Trophoblast cell (in vitro differentiated cells and primary cell): ENCODE measurements around the gene USH2A.

ENCODE experiments used
- DNase-seq, 2 donors: peaks; one replicate each; pipeline ENCODE4 v3.0.0-alpha.2; 2016
- H2AFZ ChIP-seq: 2 replicates; pipeline ENCODE4 v1.6.1; 2013; ENCODE audit warnings: low read length, moderate library complexity, mild to moderate bottlenecking; ENCODE audit not compliant: insufficient read depth, poor library complexity
- H2AK5ac ChIP-seq: 2 replicates; pipeline ENCODE4 v1.6.1; 2013; ENCODE audit warnings: mild to moderate bottlenecking, low read length
- H2BK120ac ChIP-seq: 2 replicates; pipeline ENCODE4 v1.6.1; 2013; ENCODE audit warnings: low read length, mild to moderate bottlenecking, moderate library complexity; ENCODE audit not compliant: insufficient read depth, poor library complexity
- H2BK12ac ChIP-seq: 2 replicates; pipeline ENCODE4 v1.6.1; 2013; ENCODE audit warnings: mild to moderate bottlenecking, low read length, moderate library complexity
- H2BK5ac ChIP-seq: 2 replicates; pipeline ENCODE4 v1.6.1; 2013; ENCODE audit warnings: low read length, low read depth, moderate library complexity, mild to moderate bottlenecking; ENCODE audit not compliant: poor library complexity
- H3K14ac ChIP-seq: 2 replicates; pipeline ENCODE4 v1.6.1; 2013; ENCODE audit warnings: mild to moderate bottlenecking, low read length
- H3K18ac ChIP-seq: 2 replicates; pipeline ENCODE4 v1.6.1; 2013; ENCODE audit warnings: mild to moderate bottlenecking, low read length
- H3K23ac ChIP-seq: 2 replicates; pipeline ENCODE4 v1.6.1; 2013; ENCODE audit warnings: low read length
- H3K27ac ChIP-seq: 2 replicates; pipeline ENCODE4 v1.5.1; 2013; ENCODE audit warnings: low read depth, mild to moderate bottlenecking, inconsistent platforms, low read length, moderate library complexity
- H3K27me3 ChIP-seq: 2 replicates; pipeline ENCODE4 v1.6.1; 2013; ENCODE audit warnings: inconsistent platforms, mild to moderate bottlenecking, low read length, moderate library complexity; ENCODE audit not compliant: insufficient read depth
- H3K36me3 ChIP-seq, 2 experiments: 1 replicate in 1 of 2; 2 replicates in 1 of 2; pipeline ENCODE4 v1.6.1; 2013; ENCODE audit warnings: low read length in 2 of 2, mild to moderate bottlenecking in 2 of 2, moderate library complexity in 1 of 2; ENCODE audit not compliant: insufficient read depth in 2 of 2, control insufficient read depth in 1 of 2
- H3K4ac ChIP-seq: 2 replicates; pipeline ENCODE4 v1.6.1; 2013; ENCODE audit warnings: low read depth, mild to moderate bottlenecking, low read length, moderate library complexity
- H3K4me1 ChIP-seq, 2 experiments: 1 replicate in 1 of 2; 2 replicates in 1 of 2; pipeline ENCODE4 v1.6.1; 2013; ENCODE audit warnings: low read length in 2 of 2, mild to moderate bottlenecking in 2 of 2, moderate library complexity in 1 of 2; ENCODE audit not compliant: insufficient read depth in 2 of 2, control insufficient read depth in 1 of 2
- H3K4me2 ChIP-seq: 2 replicates; pipeline ENCODE4 v1.6.1; 2013; ENCODE audit warnings: inconsistent platforms, mild to moderate bottlenecking, low read length, moderate library complexity
- H3K4me3 ChIP-seq: 2 replicates; pipeline ENCODE4 v1.5.1; 2013; ENCODE audit warnings: mild to moderate bottlenecking, low read depth, low read length, inconsistent platforms
- H3K79me1 ChIP-seq: one replicate; pipeline ENCODE4 v1.6.1; 2013; ENCODE audit warnings: low read length
- H3K79me2 ChIP-seq: 2 replicates; pipeline ENCODE4 v1.6.1; 2013; ENCODE audit warnings: low read length, mild to moderate bottlenecking; ENCODE audit not compliant: control insufficient read depth, insufficient read depth, poor library complexity
- H3K9ac ChIP-seq: 2 replicates; pipeline ENCODE4 v1.6.1; 2013; ENCODE audit warnings: mild to moderate bottlenecking, low read length
- H3K9me3 ChIP-seq: 2 replicates; pipeline ENCODE4 v1.6.1; 2013; ENCODE audit warnings: low read depth, mild to moderate bottlenecking, control low read depth, inconsistent platforms, low read length; ENCODE audit not compliant: insufficient read depth
- H4K12ac ChIP-seq: 2 replicates; pipeline ENCODE4 v1.6.1; 2013; ENCODE audit warnings: low read depth, mild to moderate bottlenecking, low read length, moderate library complexity
- H4K8ac ChIP-seq: 2 replicates; pipeline ENCODE4 v1.6.1; 2013; ENCODE audit warnings: low read depth, mild to moderate bottlenecking, low read length, moderate library complexity
- H4K91ac ChIP-seq: one replicate; pipeline ENCODE4 v1.6.1; 2013; ENCODE audit warnings: low read depth, mild to moderate bottlenecking, low read length, moderate library complexity
- WGBS: extraction: QIAGEN DNeasy Blood & Tissue Kit; methylation state at CpG from one replicate; pipeline ENCODE4 v1.1.7; 2013; ENCODE audit warnings: missing lambda C conversion rate; ENCODE audit not compliant: insufficient read length, insufficient coverage; ENCODE audit errors: extremely low coverage; 5-methylcytosine and 5-hydroxymethylcytosine counted together

The USH2A gene

GRCh38 chr1:215650446-215651149 is 772.6 kb downstream of the USH2A start:
- Histone ChIP-seq H3K27me3 (no peaks in the 10 kb centered on the region), H3K79me2 (no peaks in the 10 kb centered on the region), H4K91ac (no peak overlapping the region), H3K18ac (no peak overlapping the region), H3K4me1 (no peaks in the 10 kb centered on the region), H3K14ac (no peak overlapping the region), H3K4me2 (no peak overlapping the region), H2BK12ac (no peak overlapping the region), H3K4me3 (no peak overlapping the region), H3K9ac (no peak overlapping the region), H4K8ac (no peak overlapping the region), H2BK5ac (no peak overlapping the region), H3K9me3 (peaks cover 2% of the 10 kb centered on the region), H3K36me3 (peaks cover 0 to 2% of the 10 kb centered on the region in 2 experiments), H3K27ac (no peak overlapping the region), H3K79me1 (no peaks in the 10 kb centered on the region), H3K23ac (no peak overlapping the region), H3K4ac (no peak overlapping the region), H2AK5ac (no peak overlapping the region), H2AFZ (no peak overlapping the region), H2BK120ac (no peak overlapping the region), H4K12ac (no peak overlapping the region)
- no peak for DNase-seq
- no CpG with 5 or more reads among the region's 9 CpGs for WGBS

GRCh38 chr1:215648957-215649356 is 774.3 kb downstream of the USH2A start:
- H4K12ac ChIP-seq, result no peak overlapping the region
- no peaks in the 10 kb centered on the region for H3K27me3 ChIP-seq
- H3K14ac ChIP-seq, result no peak overlapping the region
- no peak overlapping the region for H2BK12ac ChIP-seq
- no peak overlapping the region for H3K18ac ChIP-seq
- H3K9me3 ChIP-seq, result peaks cover 2% of the 10 kb centered on the region
- H4K91ac ChIP-seq, result no peak overlapping the region
- H3K79me1 ChIP-seq, result no peaks in the 10 kb centered on the region
- H3K4ac ChIP-seq, result no peak overlapping the region
- no peak for DNase-seq
- no peak overlapping the region for H3K9ac ChIP-seq
- H3K79me2 ChIP-seq, result no peaks in the 10 kb centered on the region
- H3K23ac ChIP-seq, result no peak overlapping the region
- H3K27ac ChIP-seq, result no peak overlapping the region
- no peak overlapping the region for H2BK5ac ChIP-seq
- WGBS, result no CpG with 5 or more reads among the region's 4 CpGs
- H3K4me1 ChIP-seq, result no peaks in the 10 kb centered on the region
- H3K36me3 ChIP-seq, result peaks cover 0 to 2% of the 10 kb centered on the region in 2 experiments
- H2AK5ac ChIP-seq, result no peak overlapping the region
- H4K8ac ChIP-seq, result no peak overlapping the region
- no peak overlapping the region for H2BK120ac ChIP-seq
- no peak overlapping the region for H3K4me3 ChIP-seq
- H3K4me2 ChIP-seq, result no peak overlapping the region
- no peak overlapping the region for H2AFZ ChIP-seq

- Histone ChIP-seq H3K79me1 (no peaks in the 10 kb centered on the region), H2BK5ac (no peak overlapping the region), H2BK120ac (no peak overlapping the region), H3K4me3 (no peak overlapping the region), H2BK12ac (no peak overlapping the region), H3K4me1 (no peaks in the 10 kb centered on the region), H3K23ac (no peak overlapping the region), H3K14ac (no peak overlapping the region), H3K4ac (no peak overlapping the region), H3K4me2 (no peak overlapping the region), H3K27me3 (no peaks in the 10 kb centered on the region), H4K8ac (no peak overlapping the region), H3K27ac (no peak overlapping the region), H4K91ac (no peak overlapping the region), H2AK5ac (no peak overlapping the region), H3K18ac (no peak overlapping the region), H3K9ac (no peak overlapping the region), H3K9me3 (peaks cover 2% of the 10 kb centered on the region), H2AFZ (no peak overlapping the region), H3K79me2 (no peaks in the 10 kb centered on the region), H4K12ac (no peak overlapping the region), H3K36me3 (peaks cover 0 to 2% of the 10 kb centered on the region in 2 experiments)
- no CpG with 5 or more reads among the region's 3 CpGs for WGBS
- no peak for DNase-seq
Observed at GRCh38 chr1:215647738-215648137, 775.5 kb downstream of the USH2A start.

- Histone ChIP-seq H3K27me3 (no peaks in the 10 kb centered on the region), H3K79me2 (no peaks in the 10 kb centered on the region), H2AFZ (no peak overlapping the region), H3K4me3 (no peak overlapping the region), H2BK120ac (no peak overlapping the region), H4K12ac (no peak overlapping the region), H3K36me3 (peaks cover 0 to 2% of the 10 kb centered on the region in 2 experiments), H4K91ac (no peak overlapping the region), H3K4me2 (no peak overlapping the region), H3K9me3 (peaks cover 2% of the 10 kb centered on the region), H3K79me1 (no peaks in the 10 kb centered on the region), H3K23ac (no peak overlapping the region), H4K8ac (no peak overlapping the region), H3K27ac (no peak overlapping the region), H2AK5ac (no peak overlapping the region), H3K4me1 (no peaks in the 10 kb centered on the region), H3K18ac (no peak overlapping the region), H2BK12ac (no peak overlapping the region), H3K9ac (no peak overlapping the region), H3K4ac (no peak overlapping the region), H3K14ac (no peak overlapping the region), H2BK5ac (no peak overlapping the region)
- no CpG with 5 or more reads among the region's 2 CpGs for WGBS
- no peak for DNase-seq
Observed at GRCh38 chr1:215645861-215646260, 777.4 kb downstream of the USH2A start.
